ENCODE measurements around the gene TRPM2.

TRPM2 gene

GRCh38 chr21:44448651-44449131, 95.3 kb downstream of the TRPM2 start:
- DNase-seq = no peak

- DNase-seq = no peak
Observed at GRCh38 chr21:44449473-44450363, 96.3 kb downstream of the TRPM2 start.

DNA sequence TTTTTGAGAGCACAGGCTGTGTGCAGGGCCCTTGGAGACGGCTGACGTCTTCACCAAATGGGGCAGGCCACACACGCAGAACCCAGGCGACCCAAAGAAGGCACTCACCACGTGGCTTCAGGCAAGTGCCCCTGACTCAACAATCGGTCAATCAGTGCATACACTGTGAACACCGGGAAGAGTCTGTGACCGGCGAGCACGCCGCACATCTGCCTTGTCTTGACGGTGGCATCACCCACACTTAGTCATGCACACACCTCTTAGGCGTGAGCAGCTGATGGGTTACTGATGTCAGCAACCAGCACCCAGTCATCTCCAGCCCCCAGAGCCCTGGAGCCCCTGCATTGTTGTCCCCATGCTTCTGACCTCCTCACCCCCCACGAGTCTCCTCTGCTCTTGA, 97.0 kb downstream of the TRPM2 start:
- DNase-seq = no peak

- DNase-seq = no peak
Observed at GRCh38 chr21:44450999-44451398, 97.6 kb downstream of the TRPM2 start.

DNA sequence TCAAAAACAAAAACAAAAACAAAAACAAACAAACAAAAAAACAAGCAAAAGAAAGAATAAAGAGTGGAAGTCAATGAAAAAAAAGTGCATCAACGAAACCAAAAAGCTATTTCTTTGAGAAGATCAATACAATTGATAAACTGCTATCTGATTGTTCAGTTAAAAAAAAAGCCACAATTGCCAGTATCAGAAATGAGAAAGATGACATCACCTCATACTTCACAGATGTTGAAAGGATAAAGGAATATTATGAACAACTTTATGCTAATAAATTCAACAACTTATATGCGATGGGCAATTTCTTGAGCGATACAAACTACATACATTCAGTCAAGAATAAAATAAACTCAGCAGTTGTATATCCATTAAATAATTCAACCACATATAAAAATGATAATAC, 99.7 kb downstream of the TRPM2 start:
- no peak for DNase-seq

- no peak for DNase-seq
Observed at GRCh38 chr21:44454058-44454457, 100.6 kb downstream of the TRPM2 start.

GRCh38 chr21:44454747-44455523, 101.5 kb downstream of the TRPM2 start, which contains the start of gene LRRC3:
Gene LRRC3 (plus strand): TSS chr21:44455510. CDS start chr21:44456645, 1,135 bp downstream.
- peak; percentile 74 for DNase-seq

DNA sequence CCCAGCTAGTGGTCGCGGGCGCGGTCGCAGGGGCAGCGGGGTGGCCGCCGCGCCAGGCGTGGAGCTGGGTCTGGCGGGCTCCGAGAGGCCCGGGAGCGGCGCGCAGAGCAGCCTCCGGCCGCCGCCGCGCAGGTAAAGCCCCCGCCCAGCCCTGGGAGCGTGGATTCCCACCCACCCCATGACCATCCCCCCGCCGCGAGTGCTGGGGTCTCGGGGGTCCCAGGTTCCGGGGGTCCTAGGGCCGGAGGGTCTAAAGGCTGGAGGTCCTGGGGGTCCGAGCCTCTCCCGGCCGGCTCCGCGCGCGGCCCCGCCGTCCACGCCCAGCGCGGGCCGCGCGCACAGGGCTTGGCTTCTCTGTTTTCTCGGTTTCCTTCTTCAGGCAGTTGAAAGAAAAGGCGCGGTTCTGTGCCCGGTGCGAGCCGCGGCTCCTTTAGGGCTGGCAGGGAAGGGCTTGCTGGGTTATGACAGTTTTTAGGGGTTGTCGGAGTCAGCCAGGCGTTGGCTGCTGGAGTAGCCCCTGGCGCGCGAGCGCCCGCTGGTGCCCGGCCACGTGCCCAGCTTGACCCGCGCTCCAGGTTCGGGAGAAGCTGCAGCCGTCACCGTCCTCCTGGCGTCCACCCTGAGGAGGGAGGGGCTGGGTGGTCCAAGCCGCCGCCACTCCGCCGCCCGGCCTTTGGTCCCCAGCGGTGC, 102.2 kb downstream of the TRPM2 start:
- DNase-seq = peak; percentile 34

- no peak for DNase-seq
Observed at GRCh38 chr21:44456214-44456914, 102.9 kb downstream of the TRPM2 start.

- DNase-seq = no peak
Observed at GRCh38 chr21:44456915-44457736, 103.7 kb downstream of the TRPM2 start.

DNA sequence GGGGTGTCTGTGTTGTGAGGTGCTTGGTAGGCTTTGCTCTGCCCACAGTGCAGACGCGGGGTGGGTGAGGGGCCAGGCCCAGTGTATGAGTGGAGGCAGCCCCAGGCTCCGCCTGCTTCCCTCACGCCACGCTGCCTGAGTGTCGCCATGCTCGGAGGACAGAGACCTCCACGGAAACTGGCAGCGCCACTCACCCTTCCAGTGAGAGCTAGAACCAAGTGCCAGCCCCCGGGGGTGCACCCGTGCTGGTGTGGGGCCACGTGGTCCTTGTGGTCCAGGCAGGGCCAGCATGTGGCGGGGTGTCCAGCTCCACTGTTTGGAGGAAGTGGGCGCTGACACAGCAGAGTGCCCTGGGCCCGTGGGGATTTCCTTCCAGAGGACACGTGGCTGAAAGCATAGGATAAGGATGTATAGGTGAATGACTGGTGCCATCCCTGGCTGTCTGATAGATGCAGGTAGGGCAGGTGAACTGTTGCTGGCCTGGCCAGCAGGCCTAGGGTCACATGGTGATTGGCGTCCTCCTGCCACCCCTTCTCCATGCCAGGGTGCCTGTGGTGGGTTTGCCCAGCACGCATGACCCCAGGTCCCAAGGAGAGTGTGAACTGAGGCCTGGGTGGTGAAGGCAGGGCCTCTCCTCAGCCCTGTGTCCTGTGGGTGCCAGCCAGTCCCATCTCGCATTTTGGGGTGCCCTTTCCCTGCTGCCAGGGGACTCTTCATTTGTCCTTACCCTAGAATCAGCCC, 105.7 kb downstream of the TRPM2 start:
- no peak for DNase-seq

GRCh38 chr21:44459712-44460440, 106.5 kb downstream of the TRPM2 start:
- DNase-seq = no peak

- no peak for DNase-seq
Observed at GRCh38 chr21:44460441-44460755, 107.0 kb downstream of the TRPM2 start.

DNA sequence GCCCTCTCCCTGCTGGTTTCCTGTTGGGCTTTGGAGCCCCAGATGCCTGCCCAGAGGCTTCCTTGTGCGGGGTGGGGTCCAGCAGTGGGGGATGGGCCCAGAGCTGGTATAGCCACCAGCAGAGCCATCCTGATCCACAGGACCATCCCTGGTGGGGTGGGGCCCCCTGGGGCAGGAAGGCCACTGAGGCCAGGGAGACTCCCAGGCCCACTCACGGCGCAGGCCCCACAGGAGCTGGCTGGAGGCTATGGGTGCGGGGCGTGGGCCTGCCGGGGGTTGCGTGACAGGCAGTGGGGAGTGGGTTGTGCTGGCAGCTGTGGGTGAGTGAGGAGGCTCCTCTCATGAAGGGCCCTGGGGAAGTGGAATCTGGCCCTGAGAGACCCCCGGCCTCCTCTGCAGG, 107.6 kb downstream of the TRPM2 start:
- no peak for DNase-seq

DNA sequence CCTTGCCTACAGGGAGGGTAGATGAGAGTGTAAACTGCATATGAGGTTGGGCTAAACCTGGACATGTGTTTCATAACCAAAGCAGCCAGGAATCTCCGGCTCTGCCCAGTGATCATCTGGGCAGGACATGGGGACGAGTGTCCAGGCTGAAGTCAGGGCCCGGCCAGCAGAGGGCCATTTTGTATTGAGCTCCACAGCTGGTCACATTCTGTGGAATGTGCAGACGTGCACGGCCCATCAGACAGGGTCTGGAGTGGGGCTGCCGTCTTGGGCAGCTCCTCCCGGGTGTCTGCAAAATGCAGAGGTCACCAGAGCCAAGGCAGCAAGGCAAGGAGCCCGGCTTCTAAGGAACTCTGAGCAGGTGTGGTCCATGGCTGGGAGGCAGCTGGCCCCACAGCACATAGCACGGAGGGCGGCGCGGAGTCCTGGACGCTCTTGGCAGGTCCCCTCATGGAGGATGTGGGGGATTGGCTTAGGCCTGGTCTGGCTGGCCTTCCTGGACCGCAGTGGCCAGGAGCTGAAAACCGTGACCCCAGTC, 108.1 kb downstream of the TRPM2 start:
- no peak for DNase-seq

- no peak for DNase-seq
Observed at GRCh38 chr21:44462086-44462833, 108.8 kb downstream of the TRPM2 start.

- DNase-seq = no peak
Observed at GRCh38 chr21:44462834-44463200, 109.4 kb downstream of the TRPM2 start.

DNA sequence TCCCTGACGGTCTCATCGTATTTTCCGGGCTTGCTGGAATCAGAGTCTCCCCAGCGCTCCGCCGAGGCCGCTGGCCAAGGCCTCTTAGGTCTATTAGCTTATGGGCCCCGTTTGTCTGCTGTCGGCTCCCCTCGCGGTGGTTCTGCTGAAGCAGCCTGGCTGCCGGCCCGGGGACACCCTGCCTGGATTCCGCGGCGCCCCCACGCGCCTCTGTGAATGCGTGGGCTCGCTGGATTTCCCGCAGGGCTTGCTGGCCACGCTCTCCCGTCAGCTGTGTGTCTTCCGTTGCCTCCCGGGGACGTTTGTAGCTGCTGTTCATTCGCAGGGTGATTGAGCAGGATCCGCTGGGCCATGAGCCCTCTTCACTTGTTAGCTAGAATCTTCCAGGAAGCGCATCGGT, 110.3 kb downstream of the TRPM2 start:
- DNase-seq = no peak

GRCh38 chr21:44464351-44464750, 110.9 kb downstream of the TRPM2 start:
- no peak for DNase-seq

Measured in MV-4-11 (cell line).